Measurements from ENCODE around the gene PLCXD3.

Gene PLCXD3

GRCh38 chr5:41275813-41276512 is 234.4 kb downstream of the PLCXD3 start:
- peak; percentile 87 for FAIRE-seq

GRCh38 chr5:41270423-41271251 is 239.8 kb downstream of the PLCXD3 start:
- FAIRE-seq (peak; percentile 76), DNase-seq (ENCODE audit: insufficient read length) (no peak)
- TF ChIP-seq POLR2A (IDR thresholded peaks at IDR 0.05; ENCODE audit: low read depth, low read length) (no peak), POLR2AphosphoS5 (IDR thresholded peaks at IDR 0.05; ENCODE audit: low read depth, low read length) (no peak), TAF1 (IDR thresholded peaks at IDR 0.05; ENCODE audit: borderline replicate concordance, low read depth, low read length) (no peak)

More at GRCh38 chr5:41275813-41276512, 234.4 kb downstream of the PLCXD3 start:
- no peak for DNase-seq (ENCODE audit: insufficient read length)
- TF ChIP-seq POLR2AphosphoS5 (IDR thresholded peaks at IDR 0.05; ENCODE audit: low read depth, low read length) (no peak), POLR2A (IDR thresholded peaks at IDR 0.05; ENCODE audit: low read depth, low read length) (no peak), TAF1 (IDR thresholded peaks at IDR 0.05; ENCODE audit: borderline replicate concordance, low read depth, low read length) (no peak)

- TF ChIP-seq POLR2AphosphoS5 (IDR thresholded peaks at IDR 0.05; ENCODE audit: low read depth, low read length) (no peak), TAF1 (IDR thresholded peaks at IDR 0.05; ENCODE audit: borderline replicate concordance, low read depth, low read length) (no peak), POLR2A (IDR thresholded peaks at IDR 0.05; ENCODE audit: low read depth, low read length) (no peak)
- FAIRE-seq (no peak), DNase-seq (ENCODE audit: insufficient read length) (no peak)
Measured at GRCh38 chr5:41268894-41269293, 241.5 kb downstream of the PLCXD3 start.

- TF ChIP-seq POLR2A (IDR thresholded peaks at IDR 0.05; ENCODE audit: low read depth, low read length) (no peak), POLR2AphosphoS5 (IDR thresholded peaks at IDR 0.05; ENCODE audit: low read depth, low read length) (no peak), TAF1 (IDR thresholded peaks at IDR 0.05; ENCODE audit: borderline replicate concordance, low read depth, low read length) (no peak)
- no peak for FAIRE-seq
- no peak for DNase-seq (ENCODE audit: insufficient read length)
Measured at GRCh38 chr5:41266377-41266776, 244.0 kb downstream of the PLCXD3 start.

GRCh38 chr5:41264019-41264418 is 246.4 kb downstream of the PLCXD3 start:
- FAIRE-seq: no peak
- TF ChIP-seq POLR2A (IDR thresholded peaks at IDR 0.05; ENCODE audit: low read depth, low read length) (no peak), TAF1 (IDR thresholded peaks at IDR 0.05; ENCODE audit: borderline replicate concordance, low read depth, low read length) (no peak), POLR2AphosphoS5 (IDR thresholded peaks at IDR 0.05; ENCODE audit: low read depth, low read length) (no peak)
- no peak for DNase-seq (ENCODE audit: insufficient read length)

- DNase-seq (ENCODE audit: insufficient read length) (no peak), FAIRE-seq (no peak)
- TF ChIP-seq TAF1 (IDR thresholded peaks at IDR 0.05; ENCODE audit: borderline replicate concordance, low read depth, low read length) (no peak), POLR2AphosphoS5 (IDR thresholded peaks at IDR 0.05; ENCODE audit: low read depth, low read length) (no peak), POLR2A (IDR thresholded peaks at IDR 0.05; ENCODE audit: low read depth, low read length) (no peak)
Measured at GRCh38 chr5:41263335-41263734, 247.1 kb downstream of the PLCXD3 start.

All from GM12892 (cell line).